ENCODE results near the gene SUPT6H. TPM values are rescaled to one million over a fixed set of nuclear protein-coding genes. Genes with fewer than 3 reads are reported as not detected.

SUPT6H gene
- total RNA-seq, 1 experiment from 2014 or later = 61.3 TPM

DNA sequence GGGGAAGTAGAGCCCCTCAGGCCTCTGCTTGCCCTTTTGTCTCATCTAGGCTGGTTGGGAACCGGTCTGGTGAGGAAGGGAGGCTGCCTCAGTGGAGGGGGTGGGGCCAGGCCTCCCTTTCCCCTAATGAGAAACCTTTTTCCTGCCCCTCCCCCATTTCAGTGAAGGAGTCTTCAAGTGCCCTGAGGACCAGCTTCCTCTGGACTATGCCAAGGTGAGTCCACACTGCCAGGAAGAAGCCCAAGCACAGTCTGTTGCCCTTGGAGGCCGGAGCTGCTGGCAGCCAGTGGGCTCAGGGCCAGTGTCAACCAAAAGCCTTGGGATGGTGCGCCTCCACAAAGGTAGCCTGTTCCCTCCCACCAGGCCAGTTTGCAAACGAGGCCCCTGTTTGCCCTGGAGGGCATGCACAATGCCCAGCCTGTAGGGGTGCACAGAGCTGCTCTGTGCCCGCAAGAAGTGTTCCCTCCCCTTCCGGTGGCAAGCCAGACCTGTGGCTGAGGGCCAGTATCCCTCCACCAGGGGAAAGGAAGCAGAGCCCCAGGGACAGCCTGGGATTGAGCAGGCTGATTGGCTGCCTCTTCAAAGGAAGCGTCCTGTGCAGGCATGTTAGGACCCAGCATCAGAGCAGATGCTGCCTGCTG, 85.2 kb downstream of the SUPT6H start (continued):
- no peak for TF ChIP-seq ZNF532 (CRISPR knock-in tag; IDR thresholded peaks at IDR 0.05; ENCODE audit: borderline replicate concordance)
- TF ChIP-seq FOXP1 (CRISPR knock-in tag; IDR thresholded peaks at IDR 0.05; ENCODE audit: borderline replicate concordance) = no peak
- TF ChIP-seq, protein P1, sequence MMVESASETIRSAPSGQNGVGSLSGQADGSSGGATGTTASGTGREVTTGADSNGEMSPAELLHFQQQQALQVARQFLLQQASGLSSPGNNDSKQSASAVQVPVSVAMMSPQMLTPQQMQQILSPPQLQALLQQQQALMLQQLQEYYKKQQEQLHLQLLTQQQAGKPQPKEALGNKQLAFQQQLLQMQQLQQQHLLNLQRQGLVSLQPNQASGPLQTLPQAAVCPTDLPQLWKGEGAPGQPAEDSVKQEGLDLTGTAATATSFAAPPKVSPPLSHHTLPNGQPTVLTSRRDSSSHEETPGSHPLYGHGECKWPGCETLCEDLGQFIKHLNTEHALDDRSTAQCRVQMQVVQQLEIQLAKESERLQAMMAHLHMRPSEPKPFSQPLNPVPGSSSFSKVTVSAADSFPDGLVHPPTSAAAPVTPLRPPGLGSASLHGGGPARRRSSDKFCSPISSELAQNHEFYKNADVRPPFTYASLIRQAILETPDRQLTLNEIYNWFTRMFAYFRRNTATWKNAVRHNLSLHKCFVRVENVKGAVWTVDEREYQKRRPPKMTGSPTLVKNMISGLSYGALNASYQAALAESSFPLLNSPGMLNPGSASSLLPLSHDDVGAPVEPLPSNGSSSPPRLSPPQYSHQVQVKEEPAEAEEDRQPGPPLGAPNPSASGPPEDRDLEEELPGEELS (CRISPR knock-in tag; IDR thresholded peaks at IDR 0.05) = 0 out of 2 replicates have a peak, but pooled peaks have one; percentile 19
- TF ChIP-seq ZNF396 (CRISPR knock-in tag; IDR thresholded peaks at IDR 0.05; ENCODE audit: borderline replicate concordance) = no peak
- TF ChIP-seq, protein P2, sequence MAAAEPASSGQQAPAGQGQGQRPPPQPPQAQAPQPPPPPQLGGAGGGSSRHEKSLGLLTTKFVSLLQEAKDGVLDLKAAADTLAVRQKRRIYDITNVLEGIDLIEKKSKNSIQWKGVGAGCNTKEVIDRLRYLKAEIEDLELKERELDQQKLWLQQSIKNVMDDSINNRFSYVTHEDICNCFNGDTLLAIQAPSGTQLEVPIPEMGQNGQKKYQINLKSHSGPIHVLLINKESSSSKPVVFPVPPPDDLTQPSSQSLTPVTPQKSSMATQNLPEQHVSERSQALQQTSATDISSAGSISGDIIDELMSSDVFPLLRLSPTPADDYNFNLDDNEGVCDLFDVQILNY (CRISPR knock-in tag; IDR thresholded peaks at IDR 0.05) = no peak

GRCh38 chr17:28747801-28748750, 86.1 kb downstream of the SUPT6H start:
- peak overlapping the region; percentile 87 for H3K27ac Mint-ChIP-seq
- H3K4me1 Mint-ChIP-seq = peaks cover 47% of the 10 kb centered on the region
- H3K4me3 Mint-ChIP-seq = no peak overlapping the region
- CTCF ChIA-PET = interaction anchor here (0.8 to 13.9 kb wide), 5 partner anchors 13 to 134 kb away, joined by 3 to 541 read pairs (median 14); partner anchors contain the start of genes NEK8, RPL23A and TLCD1
- POLR2A ChIA-PET = interaction anchor here (1.3 to 13.5 kb wide), 2 partner anchors 21 to 64 kb away, joined by 3 to 310 read pairs; partner anchors contain the start of genes NEK8 and TLCD1
- ATAC-seq (no peak), DNase-seq (ENCODE audit: low spot score) (no peak)
- TF ChIP-seq CBFB (CRISPR knock-in tag; IDR thresholded peaks at IDR 0.05; ENCODE audit: low read depth) = no peak
- TF ChIP-seq, protein P3, sequence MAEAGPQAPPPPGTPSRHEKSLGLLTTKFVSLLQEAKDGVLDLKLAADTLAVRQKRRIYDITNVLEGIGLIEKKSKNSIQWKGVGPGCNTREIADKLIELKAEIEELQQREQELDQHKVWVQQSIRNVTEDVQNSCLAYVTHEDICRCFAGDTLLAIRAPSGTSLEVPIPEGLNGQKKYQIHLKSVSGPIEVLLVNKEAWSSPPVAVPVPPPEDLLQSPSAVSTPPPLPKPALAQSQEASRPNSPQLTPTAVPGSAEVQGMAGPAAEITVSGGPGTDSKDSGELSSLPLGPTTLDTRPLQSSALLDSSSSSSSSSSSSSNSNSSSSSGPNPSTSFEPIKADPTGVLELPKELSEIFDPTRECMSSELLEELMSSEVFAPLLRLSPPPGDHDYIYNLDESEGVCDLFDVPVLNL (CRISPR knock-in tag; IDR thresholded peaks at IDR 0.05; ENCODE audit: borderline replicate concordance, low read depth) = no peak
- no peak for TF ChIP-seq GRHL2 (CRISPR knock-in tag; IDR thresholded peaks at IDR 0.05; ENCODE audit: insufficient replicate concordance, severe bottlenecking)
- TF ChIP-seq RELA (CRISPR knock-in tag; IDR thresholded peaks at IDR 0.05; ENCODE audit: borderline replicate concordance) = no peak
- TF ChIP-seq NFE2L1 (CRISPR knock-in tag; IDR thresholded peaks at IDR 0.05) = no peak
- TF ChIP-seq JUN (CRISPR knock-in tag; IDR thresholded peaks at IDR 0.05) = no peak
- no peak for TF ChIP-seq IRF2 (CRISPR knock-in tag; IDR thresholded peaks at IDR 0.05; ENCODE audit: borderline replicate concordance, low read depth)
- TF ChIP-seq MYBL2 (CRISPR knock-in tag; IDR thresholded peaks at IDR 0.05) = no peak
- no peak for TF ChIP-seq ZNF425 (CRISPR knock-in tag; conservative IDR thresholded peaks at IDR 0.05)
- no peak for TF ChIP-seq ZNF138 (CRISPR knock-in tag; conservative IDR thresholded peaks at IDR 0.05)
- no peaks in the 10 kb centered on the region for H3K9me3 Mint-ChIP-seq
- H3K36me3 Mint-ChIP-seq = peaks cover 53% of the 10 kb centered on the region
- H3K27me3 Mint-ChIP-seq (ENCODE audit: low read depth) = no peaks in the 10 kb centered on the region
